ENCODE measurements around the gene CHN2. TPM values are rescaled to one million over a fixed set of nuclear protein-coding genes. Genes with fewer than 3 reads are reported as not detected.

The CHN2 gene
- polyA plus RNA-seq, 1 experiment: not detected

GRCh38 chr7:29356631-29357030 lies 162.1 kb downstream of the CHN2 start:
- H3K27ac ChIP-seq (ENCODE audit: low read depth, low read length): no peak overlapping the region
- H3K27me3 ChIP-seq (ENCODE audit: control insufficient read depth, insufficient read depth, low read length): no peaks in the 10 kb centered on the region
- DNase-seq (ENCODE audit: low read depth, low spot score): no peak
- H3K4me3 ChIP-seq (ENCODE audit: low read depth, low read length): no peak overlapping the region
- H3K9me3 ChIP-seq (ENCODE audit: control insufficient read depth, insufficient read depth, low read length): no peaks in the 10 kb centered on the region; the same call in 1 of the 2 replicates
- no peak for TF ChIP-seq CTCF (IDR thresholded peaks at IDR 0.05; ENCODE audit: low read depth, low read length)
- ChIA-PET CTCF (interaction anchor here (0.5 to 1.2 kb wide), 2 partner anchors 424 to 435 kb away, joined by 4 to 6 read pairs; no protein-coding TSS in a partner anchor), POLR2A (no interaction called here)

DNA sequence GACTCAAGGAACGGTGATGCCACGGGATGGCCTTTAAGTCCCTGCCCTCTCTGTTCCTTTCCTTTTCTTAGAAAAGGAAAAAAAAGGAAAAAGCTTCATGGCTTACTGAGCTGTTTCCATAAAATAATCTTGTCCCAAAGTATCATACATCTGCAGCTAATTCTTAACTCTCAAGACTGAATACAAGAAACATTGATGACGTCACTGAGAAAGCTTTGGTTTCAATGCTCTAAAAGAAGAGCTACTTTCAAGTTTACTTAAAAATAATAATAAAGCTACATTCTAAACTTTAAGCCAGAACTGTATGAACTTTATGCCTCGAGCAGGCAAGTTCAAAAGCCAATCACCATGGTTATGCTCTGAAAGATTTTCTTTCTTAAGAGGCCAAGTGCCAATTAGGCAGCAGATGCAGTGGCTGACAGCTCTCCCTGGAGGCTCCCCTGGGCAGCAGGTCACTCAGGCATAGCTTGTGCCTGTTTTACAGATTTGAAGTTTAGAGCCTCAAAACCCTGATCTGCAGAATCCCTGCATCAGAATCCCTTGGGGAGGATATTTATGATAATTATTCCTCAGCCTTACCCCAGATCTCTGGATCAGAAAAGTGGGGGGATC lies 165.0 kb downstream of the CHN2 start:
- no peak for DNase-seq (ENCODE audit: low read depth, low spot score)
- no peaks in the 10 kb centered on the region for H3K27me3 ChIP-seq (ENCODE audit: control insufficient read depth, insufficient read depth, low read length)
- H3K27ac ChIP-seq (ENCODE audit: low read depth, low read length): no peak overlapping the region
- POLR2A ChIA-PET: no interaction called here
- H3K4me3 ChIP-seq (ENCODE audit: low read depth, low read length): no peak overlapping the region
- no peaks in the 10 kb centered on the region; the same call in 1 of the 2 replicates for H3K9me3 ChIP-seq (ENCODE audit: control insufficient read depth, insufficient read depth, low read length)
- CTCF ChIA-PET: no interaction called here
- no peak for TF ChIP-seq CTCF (IDR thresholded peaks at IDR 0.05; ENCODE audit: low read depth, low read length)

DNA sequence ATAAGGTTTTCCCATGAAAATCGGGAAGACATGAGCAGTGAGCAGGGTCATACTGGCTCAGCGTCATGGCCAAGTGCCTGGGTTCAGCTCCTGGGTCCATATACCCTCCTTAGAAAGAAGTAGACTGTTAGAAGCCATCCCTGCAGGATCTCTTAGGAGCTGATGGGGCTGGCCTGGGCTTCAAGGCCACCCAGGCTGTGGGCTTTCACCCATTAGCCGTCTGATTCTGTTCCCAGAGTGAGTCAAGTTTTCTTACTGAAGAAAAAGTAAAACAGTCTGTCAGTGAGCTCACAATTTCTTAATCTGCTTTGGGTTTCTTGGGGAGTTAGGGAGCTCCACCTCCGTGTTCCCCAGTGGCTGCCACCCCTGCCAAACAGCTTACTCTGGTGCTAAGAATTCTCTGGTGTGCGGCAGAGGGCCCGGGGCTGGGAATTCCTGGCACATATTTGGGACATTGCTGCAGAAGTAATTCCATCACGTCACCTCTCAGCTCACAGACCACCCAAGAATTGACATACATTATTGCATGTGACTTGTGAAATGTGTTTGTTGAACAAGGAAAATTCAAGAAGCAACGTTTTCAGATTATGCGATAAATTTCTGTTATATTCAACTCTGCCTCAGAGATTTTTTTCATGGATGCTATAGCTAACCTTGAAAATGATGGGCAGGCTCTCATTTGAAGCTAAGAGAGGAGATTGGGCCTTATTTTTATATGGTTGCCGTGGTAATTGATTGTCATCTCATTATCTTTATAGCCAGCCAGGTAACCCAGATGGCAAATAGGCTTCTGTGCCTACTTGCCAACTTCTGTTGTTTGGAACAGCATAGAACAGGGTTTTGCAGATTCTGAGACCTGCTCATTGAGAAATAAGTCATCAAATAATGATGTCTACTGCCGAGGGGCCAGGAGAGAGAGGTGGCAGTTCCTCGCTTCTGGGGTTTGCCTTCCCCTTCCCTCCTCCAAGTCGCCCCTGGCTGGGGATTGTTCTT lies 166.4 kb downstream of the CHN2 start:
- no peak overlapping the region for H3K27ac ChIP-seq (ENCODE audit: low read depth, low read length)

DNA sequence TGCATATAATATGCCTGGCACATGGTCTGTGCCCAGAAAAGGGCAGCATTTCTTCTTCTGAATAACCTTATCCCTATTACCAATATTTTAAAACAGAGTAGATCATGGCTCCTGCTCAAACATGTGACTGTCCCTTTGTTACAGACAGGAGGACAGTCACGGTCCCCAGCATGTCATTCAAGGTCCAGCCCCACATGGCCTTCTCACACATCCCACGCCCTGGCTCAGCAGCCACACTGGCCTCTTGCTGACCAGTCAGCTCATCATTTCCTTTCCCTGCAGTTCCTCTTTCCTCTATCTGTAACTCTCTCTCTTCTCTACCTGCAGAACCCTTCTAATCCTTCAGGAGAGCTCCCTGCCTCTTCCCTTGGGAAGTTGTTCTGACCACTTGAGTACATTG lies 167.8 kb downstream of the CHN2 start:
- CTCF ChIA-PET: no interaction called here
- H3K27me3 ChIP-seq (ENCODE audit: control insufficient read depth, insufficient read depth, low read length): no peaks in the 10 kb centered on the region
- no peak overlapping the region for H3K27ac ChIP-seq (ENCODE audit: low read depth, low read length)
- no peak for TF ChIP-seq CTCF (IDR thresholded peaks at IDR 0.05; ENCODE audit: low read depth, low read length)
- no peaks in the 10 kb centered on the region for H3K9me3 ChIP-seq (ENCODE audit: control insufficient read depth, insufficient read depth, low read length)
- H3K4me3 ChIP-seq (ENCODE audit: low read depth, low read length): no peak overlapping the region
- no peak for DNase-seq (ENCODE audit: low read depth, low spot score)
- POLR2A ChIA-PET: no interaction called here

More for the DNA sequence above, 166.4 kb downstream of the CHN2 start:
- TF ChIP-seq CTCF (IDR thresholded peaks at IDR 0.05; ENCODE audit: low read depth, low read length): no peak
- Histone ChIP-seq H3K27me3 (ENCODE audit: control insufficient read depth, insufficient read depth, low read length) (no peaks in the 10 kb centered on the region), H3K4me3 (ENCODE audit: low read depth, low read length) (no peak overlapping the region), H3K9me3 (ENCODE audit: control insufficient read depth, insufficient read depth, low read length) (no peaks in the 10 kb centered on the region)
- ChIA-PET CTCF (no interaction called here), POLR2A (no interaction called here)
- no peak for DNase-seq (ENCODE audit: low read depth, low spot score)

Data from AG04450 (cell line).